GM19324 (cell line): Measurements from ENCODE around the gene CCDC146.
"Not testable (repeated sequence)": the region's sequence is repeated elsewhere in the genome, so short reads cannot be mapped to it uniquely, and the experiment has no call there.

Source experiments
- ATAC-seq: cut with Tn5 transposase; IDR thresholded peaks from one replicate; pipeline ENCODE4 v1.9.1; 2021; ENCODE audit warnings: mild to moderate bottlenecking, moderate library complexity; ENCODE audit not compliant: unreplicated experiment, low FRiP score

The CCDC146 gene

GRCh38 chr7:77140291-77140690 is 17.9 kb downstream of the CCDC146 start:
- not testable (repeated sequence) for ATAC-seq

GRCh38 chr7:77152232-77152631 is 29.8 kb downstream of the CCDC146 start:
- ATAC-seq = not testable (repeated sequence)

GRCh38 chr7:77154917-77155464 is 32.6 kb downstream of the CCDC146 start:
- not testable (repeated sequence) for ATAC-seq

GRCh38 chr7:77155601-77156377 is 33.4 kb downstream of the CCDC146 start:
- ATAC-seq = not testable (repeated sequence)

- ATAC-seq = peak; percentile 67
Observed at GRCh38 chr7:77157034-77157433, 34.6 kb downstream of the CCDC146 start.

- peak; percentile 43 for ATAC-seq
Observed at GRCh38 chr7:77157446-77157845, 35.0 kb downstream of the CCDC146 start.

- ATAC-seq = not testable (repeated sequence)
Observed at GRCh38 chr7:77171073-77171472, 48.7 kb downstream of the CCDC146 start.

- not testable (repeated sequence) for ATAC-seq
Observed at GRCh38 chr7:77172437-77173172, 50.2 kb downstream of the CCDC146 start.

- ATAC-seq = not testable (repeated sequence)
Observed at GRCh38 chr7:77174418-77174817, 52.0 kb downstream of the CCDC146 start.

- peak; percentile 49 for ATAC-seq
Observed at GRCh38 chr7:77175274-77175800, 52.9 kb downstream of the CCDC146 start.

- not testable (repeated sequence) for ATAC-seq
Observed at GRCh38 chr7:77177321-77177904, 55.0 kb downstream of the CCDC146 start.

- ATAC-seq = not testable (repeated sequence)
Observed at GRCh38 chr7:77178024-77178423, 55.6 kb downstream of the CCDC146 start.

- ATAC-seq = no peak
Observed at GRCh38 chr7:77181015-77181595, 58.7 kb downstream of the CCDC146 start.

GRCh38 chr7:77181734-77182133 is 59.3 kb downstream of the CCDC146 start:
- no peak for ATAC-seq

- ATAC-seq = no peak
Observed at GRCh38 chr7:77182261-77182660, 59.8 kb downstream of the CCDC146 start.

GRCh38 chr7:77184463-77184862 is 62.0 kb downstream of the CCDC146 start:
- no peak for ATAC-seq

GRCh38 chr7:77184990-77185389 is 62.6 kb downstream of the CCDC146 start:
- ATAC-seq = no peak

GRCh38 chr7:77185866-77186265 is 63.5 kb downstream of the CCDC146 start:
- ATAC-seq = no peak

GRCh38 chr7:77188731-77189437 is 66.5 kb downstream of the CCDC146 start:
- ATAC-seq = no peak

- no peak for ATAC-seq
Observed at GRCh38 chr7:77197141-77197540, 74.7 kb downstream of the CCDC146 start.
